Activated naive CD4-positive, alpha-beta T cell treated with anti-CD3 and anti-CD28 coated beads, Interleukin-2, amount 50 U/mL, for 72 hours (primary cell): ENCODE data around the gene DLG1. TPM values are rescaled to one million over a fixed set of nuclear protein-coding genes. Genes with fewer than 3 reads are reported as not detected.
"Not testable (repeated sequence)": the region's sequence is repeated elsewhere in the genome, so short reads cannot be mapped to it uniquely, and the experiment has no call there.

ENCODE experiments used
- ATAC-seq, 2 donors: fragments of 150-1000 bp; cut with Tn5 transposase; 2 replicates each; pipeline ENCODE4 v1.10.0; 2021; ENCODE audit warnings: mild to moderate bottlenecking in 2 of 2, moderate library complexity in 2 of 2
- DNase-seq, 2 donors: peaks; one replicate each; pipeline ENCODE4 v3.0.0; 2021 to 2022; ENCODE audit warnings: low spot score in 2 of 2
- H3K27ac Mint-ChIP-seq, 2 donors: one replicate each; pipeline ENCODE4 v1.8.0; 2022; ENCODE audit warnings: mild to moderate bottlenecking in 2 of 2, mixed read lengths in 2 of 2
- H3K36me3 Mint-ChIP-seq, 2 donors: one replicate each; pipeline ENCODE4 v1.8.0; 2022; ENCODE audit warnings: mixed read lengths in 2 of 2
- H3K9me3 Mint-ChIP-seq, 2 donors: one replicate each; pipeline ENCODE4 v1.8.0; 2022; ENCODE audit warnings: mixed read lengths in 2 of 2
- total RNA-seq, 2 donors: library from RNA; stranded (reverse); gene quantifications; one replicate each; pipeline ENCODE4 v1.2.3, GENCODE V29; 2022

Gene DLG1
- total RNA-seq, 2 donors from 2014 or later, result 76.3 to 119 TPM

- H3K27ac Mint-ChIP-seq, result peak overlapping the region; percentile 26 to 94
Measured at GRCh38 chr3:197298945-197299854, 788 bp upstream of the DLG1 start.

GRCh38 chr3:197297476-197298340, 704 bp downstream of the DLG1 start:
- peak; percentile 87 to 88 for ATAC-seq
- DNase-seq, result peak; percentile 87 to 90
- Mint-ChIP-seq H3K9me3 (peaks cover 0 to 3% of the 10 kb centered on the region in 2 donors), H3K36me3 (peaks cover 6% of the 10 kb centered on the region in 2 donors), H3K27ac (peak overlapping the region; percentile 94 to 98)

More at GRCh38 chr3:197298945-197299854, 788 bp upstream of the DLG1 start:
- peak; percentile 42 to 56 for DNase-seq
- ATAC-seq, result peak in 1 of 2 donors; percentile 8
- Mint-ChIP-seq H3K9me3 (peaks cover 0 to 3% of the 10 kb centered on the region in 2 donors), H3K36me3 (peaks cover 6% of the 10 kb centered on the region in 2 donors)

GRCh38 chr3:197297002-197297401, 1.4 kb downstream of the DLG1 start:
- Mint-ChIP-seq H3K27ac (peak overlapping the region; percentile 94 to 95), H3K9me3 (peaks cover 0 to 3% of the 10 kb centered on the region in 2 donors), H3K36me3 (peaks cover 6 to 11% of the 10 kb centered on the region in 2 donors)
- ATAC-seq (no peak), DNase-seq (no peak)

- H3K9me3 Mint-ChIP-seq, result peaks cover 0 to 3% of the 10 kb centered on the region in 2 donors
- H3K36me3 Mint-ChIP-seq, result peaks cover 6 to 16% of the 10 kb centered on the region in 2 donors
- ATAC-seq, result no peak
Measured at GRCh38 chr3:197296545-197296944, 1.9 kb downstream of the DLG1 start.

GRCh38 chr3:197295871-197296270, 2.5 kb downstream of the DLG1 start:
- H3K27ac Mint-ChIP-seq, result no peak overlapping the region
- H3K9me3 Mint-ChIP-seq, result no peaks in the 10 kb centered on the region
- ATAC-seq, result no peak
- DNase-seq, result no peak
- H3K36me3 Mint-ChIP-seq, result peaks cover 6 to 23% of the 10 kb centered on the region in 2 donors

More at GRCh38 chr3:197296545-197296944, 1.9 kb downstream of the DLG1 start:
- DNase-seq, result no peak
- peak overlapping the region in 1 of 2 donors; percentile 94 for H3K27ac Mint-ChIP-seq

- Mint-ChIP-seq H3K9me3 (no peaks in the 10 kb centered on the region), H3K36me3 (peaks cover 6 to 33% of the 10 kb centered on the region in 2 donors), H3K27ac (no peak overlapping the region)
- no peak for DNase-seq
- no peak for ATAC-seq
Measured at GRCh38 chr3:197293605-197294237, 4.7 kb downstream of the DLG1 start.

GRCh38 chr3:197292648-197293047, 5.8 kb downstream of the DLG1 start:
- H3K36me3 Mint-ChIP-seq, result peaks cover 6 to 33% of the 10 kb centered on the region in 2 donors
- DNase-seq, result no peak
- no peak overlapping the region for H3K27ac Mint-ChIP-seq
- no peak for ATAC-seq
- no peaks in the 10 kb centered on the region for H3K9me3 Mint-ChIP-seq

- H3K9me3 Mint-ChIP-seq, result no peaks in the 10 kb centered on the region
- H3K27ac Mint-ChIP-seq, result no peak overlapping the region
- DNase-seq (no peak), ATAC-seq (peak; percentile 13 to 67)
- peaks cover 5 to 31% of the 10 kb centered on the region in 2 donors for H3K36me3 Mint-ChIP-seq
Measured at GRCh38 chr3:197292083-197292646, 6.2 kb downstream of the DLG1 start.

GRCh38 chr3:197289726-197290125, 8.7 kb downstream of the DLG1 start:
- no peak for DNase-seq
- H3K27ac Mint-ChIP-seq, result no peak overlapping the region
- ATAC-seq, result no peak
- H3K9me3 Mint-ChIP-seq, result no peaks in the 10 kb centered on the region
- H3K36me3 Mint-ChIP-seq, result peaks cover 6 to 38% of the 10 kb centered on the region in 2 donors

- H3K27ac Mint-ChIP-seq, result no peak overlapping the region
- no peak for DNase-seq
- peaks cover 6 to 33% of the 10 kb centered on the region in 2 donors for H3K36me3 Mint-ChIP-seq
Measured at GRCh38 chr3:197286678-197287077, 11.7 kb downstream of the DLG1 start.

GRCh38 chr3:197285557-197285956, 12.9 kb downstream of the DLG1 start:
- DNase-seq (no peak), ATAC-seq (no peak)
- no peaks in the 10 kb centered on the region for H3K9me3 Mint-ChIP-seq
- H3K27ac Mint-ChIP-seq, result no peak overlapping the region
- H3K36me3 Mint-ChIP-seq, result peaks cover 6 to 31% of the 10 kb centered on the region in 2 donors

More at GRCh38 chr3:197286678-197287077, 11.7 kb downstream of the DLG1 start:
- no peaks in the 10 kb centered on the region for H3K9me3 Mint-ChIP-seq
- no peak for ATAC-seq

- no peak for DNase-seq
- no peak for ATAC-seq
- H3K36me3 Mint-ChIP-seq, result peaks cover 6 to 29% of the 10 kb centered on the region in 2 donors
- H3K27ac Mint-ChIP-seq, result no peak overlapping the region
- H3K9me3 Mint-ChIP-seq, result no peaks in the 10 kb centered on the region
Measured at GRCh38 chr3:197283045-197283444, 15.4 kb downstream of the DLG1 start.

- Mint-ChIP-seq H3K27ac (no peak overlapping the region), H3K9me3 (no peaks in the 10 kb centered on the region), H3K36me3 (peaks cover 6 to 26% of the 10 kb centered on the region in 2 donors)
- ATAC-seq (peak; percentile 28 to 53), DNase-seq (no peak)
Measured at GRCh38 chr3:197281849-197282248, 16.6 kb downstream of the DLG1 start.

GRCh38 chr3:197280156-197280555, 18.3 kb downstream of the DLG1 start:
- H3K36me3 Mint-ChIP-seq, result peaks cover 0 to 18% of the 10 kb centered on the region in 2 donors
- ATAC-seq, result no peak
- H3K9me3 Mint-ChIP-seq, result no peaks in the 10 kb centered on the region
- DNase-seq, result no peak
- no peak overlapping the region for H3K27ac Mint-ChIP-seq

GRCh38 chr3:197278933-197279332, 19.5 kb downstream of the DLG1 start:
- no peaks in the 10 kb centered on the region for H3K9me3 Mint-ChIP-seq
- no peak for DNase-seq
- H3K36me3 Mint-ChIP-seq, result peaks cover 0 to 18% of the 10 kb centered on the region in 2 donors
- no peak overlapping the region for H3K27ac Mint-ChIP-seq
- no peak for ATAC-seq

GRCh38 chr3:197276808-197277207, 21.6 kb downstream of the DLG1 start:
- not testable (repeated sequence) for H3K27ac Mint-ChIP-seq, DNase-seq, ATAC-seq, H3K9me3 Mint-ChIP-seq
- peaks cover 0 to 16% of the 10 kb centered on the region in 2 donors for H3K36me3 Mint-ChIP-seq
